HCT116 (cell line): Measurements from ENCODE around the gene ARFGAP3. TPM values are rescaled to one million over a fixed set of nuclear protein-coding genes. Genes with fewer than 3 reads are reported as not detected.

ENCODE experiments used
- ATAC-seq: fragments of 200-7000 bp; cut with Tn5 transposase; 2 replicates; pipeline ENCODE4 v1.9.1; 2020; ENCODE audit warnings: mild to moderate bottlenecking, moderate library complexity
- BruUV-seq: library from RNA; stranded (reverse); fragments of 400-500 nt; replicated peaks from 2 replicates; lab custom pipeline; 2021; lab: Mats Ljungman, UMichigan
- CTCF ChIA-PET: fragments of 300-600 bp; sonication (Branson Sonifier 250); formaldehyde crosslinking; loops from one replicate; lab custom pipeline; 2021; ENCODE audit warnings: antibody characterized with exemption; lab: Charles Lee
- POLR2A ChIA-PET: fragments of 300-600, 350-600 bp; sonication (Branson Sonifier 250); formaldehyde crosslinking; loops from one replicate; lab custom pipeline; 2021; ENCODE audit warnings: antibody characterized with exemption; lab: Charles Lee
- RAD21 ChIA-PET, 2 experiments: fragments of 300-600 bp; sonication (Branson Sonifier 250); formaldehyde crosslinking; loops; one replicate each; lab custom pipeline; 2023; ENCODE audit warnings: low total read pairs in 2 of 2; ENCODE audit not compliant: uncharacterized antibody in 2 of 2, unreplicated experiment in 2 of 2, low non-redundant PET in 1 of 2; lab: Charles Lee
- DNase-seq: peaks from one replicate; pipeline ENCODE4 v3.0.0-alpha.2; 2010; ENCODE audit warnings: low read depth, low spot score
- H2AFZ ChIP-seq: fragments of 200-600 bp; shearing (Covaris generic), sonication (generic); 2 replicates; pipeline ENCODE4 v1.6.1; 2017; ENCODE audit warnings: low read depth, mixed run types, mixed read lengths, antibody characterized with exemption, low read length; ENCODE audit not compliant: poor library complexity, severe bottlenecking
- H3K27ac ChIP-seq: 2 replicates; pipeline ENCODE4 v1.5.1; 2012; ENCODE audit warnings: low read depth, low read length
- H3K27me3 ChIP-seq: fragments of 200-600 bp; sonication (generic); 2 replicates; pipeline ENCODE4 v1.6.1; 2016; ENCODE audit warnings: mixed run types, low read length, mixed read lengths; ENCODE audit not compliant: insufficient read depth
- H3K36me3 ChIP-seq, 2 experiments: fragments of 200-500 bp in 1 of 2; fragments of 200-600 bp in 1 of 2; sonication (Bioruptor generic) in 1 of 2; sonication (generic) in 1 of 2; 2 replicates each; pipeline versions ENCODE4 v1.5.1 to v1.6.1; 2014 to 2016; ENCODE audit warnings: low read length in 2 of 2, inconsistent platforms in 1 of 2, mixed read lengths in 1 of 2, mixed run types in 1 of 2; ENCODE audit not compliant: insufficient read depth in 2 of 2, control insufficient read depth in 1 of 2
- H3K4me1 ChIP-seq, 2 experiments: fragments of 200-600 bp in 1 of 2; sonication (generic) in 1 of 2; 2 replicates each; pipeline versions ENCODE4 v1.5.1 to v1.6.1; 2012 to 2017; ENCODE audit warnings: low read length in 2 of 2, inconsistent platforms in 1 of 2, mild to moderate bottlenecking in 1 of 2, mixed read lengths in 1 of 2, mixed run types in 1 of 2, moderate library complexity in 1 of 2; ENCODE audit not compliant: insufficient read depth in 2 of 2, control insufficient read depth in 1 of 2
- H3K4me2 ChIP-seq: fragments of 200-600 bp; sonication (generic); 2 replicates; pipeline ENCODE4 v1.6.1; 2017; ENCODE audit warnings: mixed run types, low read length, mixed read lengths
- H3K4me3 ChIP-seq, 2 experiments: fragments of 200-600 bp in 1 of 2; sonication (generic) in 1 of 2; replicated peaks in 1 of 2; 2 replicates each; pipeline ENCODE4 v1.5.1; 2011 to 2016; ENCODE audit warnings: low read length in 2 of 2, control low read depth in 1 of 2, low read depth in 1 of 2, mild to moderate bottlenecking in 1 of 2, mixed read lengths in 1 of 2, mixed run types in 1 of 2
- H3K79me2 ChIP-seq: fragments of 200-600 bp; sonication (generic); 2 replicates; pipeline ENCODE4 v1.6.1; 2017; ENCODE audit warnings: mild to moderate bottlenecking, mixed run types, low read length, moderate library complexity, mixed read lengths; ENCODE audit not compliant: insufficient read depth
- H3K9ac ChIP-seq: fragments of 200-600 bp; sonication (generic); 2 replicates; pipeline ENCODE4 v1.6.1; 2016; ENCODE audit warnings: low read length, mixed read lengths
- H3K9me2 ChIP-seq: fragments of 200-600 bp; sonication (generic), shearing (Covaris generic); 2 replicates; pipeline ENCODE4 v1.6.1; 2017; ENCODE audit warnings: mixed run types, mild to moderate bottlenecking, moderate library complexity; ENCODE audit not compliant: insufficient read depth
- H3K9me3 ChIP-seq, 2 experiments: fragments of 200-500 bp in 1 of 2; fragments of 200-600 bp in 1 of 2; sonication (Bioruptor generic) in 1 of 2; sonication (generic) in 1 of 2; 2 replicates each; pipeline ENCODE4 v1.6.1; 2014 to 2017; ENCODE audit warnings: low read length in 2 of 2, mixed read lengths in 2 of 2, inconsistent platforms in 1 of 2, low read depth in 1 of 2, mild to moderate bottlenecking in 1 of 2, mixed run types in 1 of 2, moderate library complexity in 1 of 2; ENCODE audit not compliant: control insufficient read depth in 1 of 2, insufficient read depth in 1 of 2
- H4K20me1 ChIP-seq: fragments of 200-600 bp; sonication (generic), shearing (Covaris generic); 2 replicates; pipeline ENCODE4 v1.6.1; 2017; ENCODE audit warnings: mixed run types, mild to moderate bottlenecking, moderate library complexity; ENCODE audit not compliant: insufficient read depth
- CEBPB ChIP-seq: IDR thresholded peaks from 2 replicates; pipeline ENCODE4 v1.6.1; 2012; ENCODE audit warnings: low read depth
- EGR1 ChIP-seq: IDR thresholded peaks from 2 replicates; pipeline ENCODE4 v1.6.1; 2012; ENCODE audit warnings: low read depth
- FOSL1 ChIP-seq: IDR thresholded peaks from 2 replicates; pipeline ENCODE4 v1.6.1; 2012; ENCODE audit warnings: low read depth
- POLR2AphosphoS5 ChIP-seq: IDR thresholded peaks from 2 replicates; pipeline ENCODE4 v1.6.1; 2011; ENCODE audit warnings: mild to moderate bottlenecking, low read depth, low read length, moderate library complexity
- TCF7L2 ChIP-seq: IDR thresholded peaks from 2 replicates; pipeline ENCODE4 v1.7.0; 2011; ENCODE audit warnings: borderline replicate concordance, inconsistent platforms; ENCODE audit not compliant: insufficient read depth, insufficient read length; ENCODE audit errors: extremely low read depth
- intact Hi-C: fragments of 100-400 bp; cut with micrococcal nuclease; formaldehyde crosslinking; loops from 2 replicates; pipeline ENCODE4 v1.10.0; 2022
- total RNA-seq: library from RNA; stranded (reverse); gene quantifications from one replicate; pipeline ENCODE4 v1.2.1, GENCODE V29; 2021; ENCODE audit not compliant: unreplicated experiment
- TF ChIP-seq, protein P1 (sequence below): IDR thresholded peaks from 2 replicates; pipeline ENCODE4 v1.6.1; 2012; ENCODE audit warnings: low read depth
- TF ChIP-seq, protein P2 (sequence below), 3 experiments: fragments of 200-600 bp in 1 of 3; sonication (generic) in 1 of 3; IDR thresholded peaks in 2 of 3; conservative IDR thresholded peaks in 1 of 3; 2 replicates each; pipeline ENCODE4 v1.5.1; 2012 to 2017; ENCODE audit warnings: low read depth in 2 of 3, low read length in 2 of 3, antibody characterized with exemption in 1 of 3, borderline replicate concordance in 1 of 3, control low read depth in 1 of 3, mild to moderate bottlenecking in 1 of 3, mixed read lengths in 1 of 3, mixed run types in 1 of 3, moderate library complexity in 1 of 3; ENCODE audit not compliant: insufficient read depth in 1 of 3

Gene ARFGAP3
- total RNA-seq, 1 experiment from 2014 or later = 15.4 TPM

DNA sequence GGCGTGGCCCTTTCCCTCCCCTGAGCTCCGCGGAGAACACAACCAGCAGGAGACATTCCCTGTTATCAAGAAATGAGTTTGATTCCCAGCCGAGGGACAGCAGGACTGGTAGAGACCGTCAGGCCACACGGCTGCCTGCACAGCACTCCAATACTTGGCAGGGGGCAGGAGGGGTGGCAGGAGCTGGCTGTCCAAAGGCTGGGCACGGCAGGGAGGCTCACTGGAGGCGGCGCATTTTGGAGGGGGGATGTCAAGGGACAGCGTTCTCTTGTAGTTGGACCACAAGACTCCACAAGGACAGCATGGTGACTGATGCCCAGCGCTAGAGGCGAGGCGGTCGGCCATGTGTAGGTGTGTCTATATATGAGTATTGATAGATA lies 69.7 kb downstream of the ARFGAP3 start:
- H3K4me1 ChIP-seq = no peaks in the 10 kb centered on the region
- ChIA-PET POLR2A (no interaction called here), RAD21 (no interaction called here), CTCF (no interaction called here)
- H3K9me2 ChIP-seq = no peaks in the 10 kb centered on the region
- H3K4me2 ChIP-seq = no peak overlapping the region
- H3K27ac ChIP-seq = no peak overlapping the region
- no peak for ATAC-seq
- H3K27me3 ChIP-seq = no peaks in the 10 kb centered on the region
- no peaks in the 10 kb centered on the region for H3K79me2 ChIP-seq
- DNase-seq = no peak
- H3K4me3 ChIP-seq = no peak overlapping the region
- intact Hi-C loops = no loop called here
- no TSS peak for BruUV-seq
- H4K20me1 ChIP-seq = no peaks in the 10 kb centered on the region
- H2AFZ ChIP-seq = no peak overlapping the region
- no peak for TF ChIP-seq POLR2AphosphoS5
- TF ChIP-seq CEBPB = no peak
- TF ChIP-seq EGR1 = no peak
- no peak overlapping the region for H3K9ac ChIP-seq
- no peaks in the 10 kb centered on the region for H3K9me3 ChIP-seq
- no peaks in the 10 kb centered on the region for H3K36me3 ChIP-seq

DNA sequence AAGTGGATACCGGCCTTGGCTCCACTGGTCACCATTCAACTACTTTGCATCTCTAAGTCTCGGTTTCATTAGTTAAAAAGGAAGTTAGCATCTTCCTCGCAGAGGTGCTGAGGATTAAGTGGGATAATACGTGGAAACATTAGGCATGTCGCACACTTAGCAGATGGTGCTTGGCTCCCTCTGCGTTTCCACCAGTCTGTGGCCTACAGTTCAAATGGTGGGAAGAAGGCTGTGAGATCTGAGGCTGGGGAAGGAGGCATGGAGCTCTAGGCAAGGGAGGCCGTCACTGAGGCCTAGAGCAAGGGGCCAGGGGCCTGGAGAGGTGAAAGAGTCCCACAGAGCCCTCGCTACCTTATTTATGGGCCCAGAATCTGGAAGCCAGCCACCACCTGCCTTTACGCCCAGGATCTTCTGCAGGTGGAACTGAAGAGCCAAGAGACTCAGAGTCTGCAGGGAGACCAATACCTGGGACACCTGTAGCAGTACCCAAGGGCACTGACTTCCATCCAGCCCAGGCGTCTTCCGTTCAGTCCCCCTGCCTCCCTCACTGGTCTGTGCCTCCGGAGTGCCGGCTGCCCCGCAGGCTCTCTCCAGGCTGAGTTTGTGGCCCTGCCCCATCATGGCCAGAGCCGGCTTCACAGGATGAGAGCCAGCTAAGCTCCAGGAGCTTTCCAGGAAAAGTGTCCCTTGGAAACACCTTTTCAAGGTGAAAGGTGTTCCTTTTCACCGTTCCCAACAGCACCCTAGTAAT lies 70.3 kb downstream of the ARFGAP3 start:
- ATAC-seq (peak; percentile 17; the same call in 1 of the 2 replicates), DNase-seq (no peak)
- H3K9me2 ChIP-seq = no peaks in the 10 kb centered on the region
- no TSS peak for BruUV-seq
- H3K36me3 ChIP-seq = no peaks in the 10 kb centered on the region
- ChIA-PET POLR2A (no interaction called here), CTCF (interaction anchor here (0.6 kb wide), 1 partner anchor 1405 kb away, joined by 4 read pairs; no protein-coding TSS in a partner anchor), RAD21 (no interaction called here)
- TF ChIP-seq, protein P1, sequence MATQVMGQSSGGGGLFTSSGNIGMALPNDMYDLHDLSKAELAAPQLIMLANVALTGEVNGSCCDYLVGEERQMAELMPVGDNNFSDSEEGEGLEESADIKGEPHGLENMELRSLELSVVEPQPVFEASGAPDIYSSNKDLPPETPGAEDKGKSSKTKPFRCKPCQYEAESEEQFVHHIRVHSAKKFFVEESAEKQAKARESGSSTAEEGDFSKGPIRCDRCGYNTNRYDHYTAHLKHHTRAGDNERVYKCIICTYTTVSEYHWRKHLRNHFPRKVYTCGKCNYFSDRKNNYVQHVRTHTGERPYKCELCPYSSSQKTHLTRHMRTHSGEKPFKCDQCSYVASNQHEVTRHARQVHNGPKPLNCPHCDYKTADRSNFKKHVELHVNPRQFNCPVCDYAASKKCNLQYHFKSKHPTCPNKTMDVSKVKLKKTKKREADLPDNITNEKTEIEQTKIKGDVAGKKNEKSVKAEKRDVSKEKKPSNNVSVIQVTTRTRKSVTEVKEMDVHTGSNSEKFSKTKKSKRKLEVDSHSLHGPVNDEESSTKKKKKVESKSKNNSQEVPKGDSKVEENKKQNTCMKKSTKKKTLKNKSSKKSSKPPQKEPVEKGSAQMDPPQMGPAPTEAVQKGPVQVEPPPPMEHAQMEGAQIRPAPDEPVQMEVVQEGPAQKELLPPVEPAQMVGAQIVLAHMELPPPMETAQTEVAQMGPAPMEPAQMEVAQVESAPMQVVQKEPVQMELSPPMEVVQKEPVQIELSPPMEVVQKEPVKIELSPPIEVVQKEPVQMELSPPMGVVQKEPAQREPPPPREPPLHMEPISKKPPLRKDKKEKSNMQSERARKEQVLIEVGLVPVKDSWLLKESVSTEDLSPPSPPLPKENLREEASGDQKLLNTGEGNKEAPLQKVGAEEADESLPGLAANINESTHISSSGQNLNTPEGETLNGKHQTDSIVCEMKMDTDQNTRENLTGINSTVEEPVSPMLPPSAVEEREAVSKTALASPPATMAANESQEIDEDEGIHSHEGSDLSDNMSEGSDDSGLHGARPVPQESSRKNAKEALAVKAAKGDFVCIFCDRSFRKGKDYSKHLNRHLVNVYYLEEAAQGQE = no peak
- no peak for TF ChIP-seq FOSL1
- no peak for TF ChIP-seq EGR1
- TF ChIP-seq POLR2AphosphoS5 = no peak
- TF ChIP-seq, protein P2, sequence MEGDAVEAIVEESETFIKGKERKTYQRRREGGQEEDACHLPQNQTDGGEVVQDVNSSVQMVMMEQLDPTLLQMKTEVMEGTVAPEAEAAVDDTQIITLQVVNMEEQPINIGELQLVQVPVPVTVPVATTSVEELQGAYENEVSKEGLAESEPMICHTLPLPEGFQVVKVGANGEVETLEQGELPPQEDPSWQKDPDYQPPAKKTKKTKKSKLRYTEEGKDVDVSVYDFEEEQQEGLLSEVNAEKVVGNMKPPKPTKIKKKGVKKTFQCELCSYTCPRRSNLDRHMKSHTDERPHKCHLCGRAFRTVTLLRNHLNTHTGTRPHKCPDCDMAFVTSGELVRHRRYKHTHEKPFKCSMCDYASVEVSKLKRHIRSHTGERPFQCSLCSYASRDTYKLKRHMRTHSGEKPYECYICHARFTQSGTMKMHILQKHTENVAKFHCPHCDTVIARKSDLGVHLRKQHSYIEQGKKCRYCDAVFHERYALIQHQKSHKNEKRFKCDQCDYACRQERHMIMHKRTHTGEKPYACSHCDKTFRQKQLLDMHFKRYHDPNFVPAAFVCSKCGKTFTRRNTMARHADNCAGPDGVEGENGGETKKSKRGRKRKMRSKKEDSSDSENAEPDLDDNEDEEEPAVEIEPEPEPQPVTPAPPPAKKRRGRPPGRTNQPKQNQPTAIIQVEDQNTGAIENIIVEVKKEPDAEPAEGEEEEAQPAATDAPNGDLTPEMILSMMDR (IDR thresholded peaks at IDR 0.05 in 2 of 3, conservative IDR thresholded peaks at IDR 0.05 in 1 of 3; ENCODE audit: borderline replicate concordance in 1 of 3, insufficient read depth in 1 of 3, low read depth in 2 of 3, low read length in 2 of 3) = no peak
- no peak for TF ChIP-seq TCF7L2
- no peaks in the 10 kb centered on the region for H4K20me1 ChIP-seq
- no peaks in the 10 kb centered on the region for H3K79me2 ChIP-seq
- H3K27ac ChIP-seq = no peak overlapping the region
- no peak overlapping the region for H3K4me2 ChIP-seq
- no peaks in the 10 kb centered on the region for H3K9me3 ChIP-seq
- H2AFZ ChIP-seq = no peak overlapping the region
- intact Hi-C loops = no loop called here
- no peak overlapping the region for H3K9ac ChIP-seq
- H3K4me1 ChIP-seq = no peaks in the 10 kb centered on the region
- H3K27me3 ChIP-seq = no peaks in the 10 kb centered on the region
- H3K4me3 ChIP-seq = no peak overlapping the region
